ENCODE data around the gene INPP5A. TPM values are rescaled to one million over a fixed set of nuclear protein-coding genes. Genes with fewer than 3 reads are reported as not detected.

The INPP5A gene
- total and polyA plus RNA-seq, 9 of the 15 experiments (the other 6 are each of a cell fraction or from before 2014, with no cell fraction given) = 0.66 to 11.6 (median 7.7) TPM

DNA sequence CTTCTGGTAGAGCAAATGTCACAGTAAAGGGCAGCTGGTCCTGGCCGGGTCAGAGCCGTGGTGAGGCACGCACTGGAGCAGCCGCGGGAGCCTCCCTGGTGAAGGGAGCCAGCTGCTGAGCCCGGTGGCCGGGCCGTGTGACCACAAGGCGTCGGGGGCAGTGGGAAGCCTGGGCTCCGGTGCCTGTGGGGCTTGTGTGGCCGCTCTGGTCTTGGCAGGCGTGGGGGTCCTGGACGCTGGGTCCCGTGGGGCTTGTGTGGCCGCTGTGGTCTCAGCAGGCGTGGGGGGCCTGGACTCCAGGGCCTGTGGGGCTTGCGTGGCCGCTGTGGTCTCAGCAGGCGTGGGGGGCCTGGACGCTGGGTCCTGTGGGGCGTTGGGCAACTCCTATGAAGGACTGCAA lies 191.2 kb downstream of the INPP5A start:
- ChIA-PET CTCF (ENCODE audit: low intra/inter-chr PET ratio) (no interaction called here), POLR2A (no interaction called here)
- Histone ChIP-seq H2AFZ (ENCODE audit: low read depth, low read length) (no peak overlapping the region), H3K9me1 (ENCODE audit: control insufficient read depth, insufficient read depth, low read length) (no peaks in the 10 kb centered on the region), H3K9me3 (replicated peaks; ENCODE audit: control insufficient read depth, insufficient read depth, low read depth, low read length) (no peaks in the 10 kb centered on the region), H3K4me3 (no peak overlapping the region), H3K27ac (ENCODE audit: extremely low read depth, low read depth, low read length) (no peak overlapping the region), H3K36me3 (ENCODE audit: control insufficient read depth, insufficient read depth, low read length) (no peaks in the 10 kb centered on the region), H3K4me2 (ENCODE audit: insufficient read depth, low read length) (no peak overlapping the region), H3K4me1 (replicated peaks in 1 of 2; ENCODE audit: control insufficient read depth in 2 of 2, insufficient read depth in 2 of 2, low read length in 2 of 2) (peaks cover 0 to 14% of the 10 kb centered on the region in 2 experiments; a peak in 1 of 5 replicates), H4K20me1 (replicated peaks; ENCODE audit: control insufficient read depth, insufficient read depth, low read length) (no peaks in the 10 kb centered on the region), H3K9ac (ENCODE audit: insufficient read depth in 1 of 2, low read depth in 2 of 2, low read length in 2 of 2) (no peak overlapping the region), H3K79me2 (ENCODE audit: control insufficient read depth, insufficient read depth, low read length) (no peaks in the 10 kb centered on the region), H3K27me3 (ENCODE audit: control insufficient read depth in 2 of 2, insufficient read depth in 2 of 2, low read length in 2 of 2) (no peaks in the 10 kb centered on the region)
- in situ Hi-C loops (cut with MboI) = loop anchor here (5.0 kb wide), 1 partner anchor 36 kb away; no protein-coding TSS in a partner anchor
- no peak for ATAC-seq
- intact Hi-C loops (cut with micrococcal nuclease) = no loop called here
- DNase-seq (ENCODE audit: extremely low read depth in 1 of 4, low spot score in 3 of 4) = no peak
- TF ChIP-seq PPARD (CRISPR knock-in tag; IDR thresholded peaks at IDR 0.05) = no peak
- no peak for TF ChIP-seq ZNF175 (CRISPR knock-in tag; IDR thresholded peaks at IDR 0.05; ENCODE audit: low read depth)
- no peak for TF ChIP-seq ARID3A (IDR thresholded peaks at IDR 0.05; ENCODE audit: borderline replicate concordance, low read depth, low read length)
- no peak for TF ChIP-seq RBM22 (IDR thresholded peaks at IDR 0.05; ENCODE audit: low read depth, low read length, poor library complexity, severe bottlenecking)
- FAIRE-seq = no peak
- WGBS (ENCODE audit: insufficient coverage, low coverage, missing lambda C conversion rate) = 70% methylated on average over 6 of the region's 22 CpGs
- no TSS peak for BruUV-seq (replicated peaks)

All from K562 (cell line).